ENCODE data around the gene CEP44.
"Not testable (repeated sequence)": the region's sequence is repeated elsewhere in the genome, so short reads cannot be mapped to it uniquely, and the experiment has no call there.

Gene CEP44

DNA sequence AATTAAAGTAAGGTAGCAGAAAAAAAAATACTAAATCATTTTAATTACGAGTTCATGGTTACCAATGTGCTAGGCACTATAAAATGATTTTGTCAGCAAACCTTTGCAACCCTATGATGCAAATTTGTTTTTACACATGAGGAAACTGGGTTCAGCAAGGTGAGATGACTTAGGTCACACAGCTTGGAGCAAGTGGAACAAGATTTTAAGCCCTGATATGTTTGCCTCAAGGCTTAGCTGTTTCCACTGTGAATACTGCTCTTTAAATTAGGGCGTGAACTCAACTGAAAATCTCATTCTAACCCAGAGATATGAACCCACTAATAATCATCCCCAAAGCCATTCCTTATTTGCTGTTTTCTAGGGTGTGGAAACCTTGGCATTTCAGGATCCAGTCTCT is 86.3 kb downstream of the CEP44 start:
- no peak overlapping the region for H3K9ac ChIP-seq (ENCODE audit: low read depth, low read length)
- peaks cover 12% of the 10 kb centered on the region; the same call in 1 of the 2 replicates for H3K9me3 ChIP-seq (ENCODE audit: control insufficient read depth, insufficient read depth, low read length)
- no peaks in the 10 kb centered on the region; the same call in 1 of the 2 replicates for H3K4me1 ChIP-seq (ENCODE audit: insufficient read depth, low read length)

GRCh38 chr4:174373821-174374220 is 90.1 kb downstream of the CEP44 start:
- no peaks in the 10 kb centered on the region for H3K36me3 ChIP-seq (ENCODE audit: insufficient read depth, low read length)
- peaks cover 5% of the 10 kb centered on the region; the same call in 1 of the 2 replicates for H3K4me1 ChIP-seq (ENCODE audit: insufficient read depth, low read length)
- peaks cover 7% of the 10 kb centered on the region; the same call in 1 of the 2 replicates for H3K9me3 ChIP-seq (ENCODE audit: control insufficient read depth, insufficient read depth, low read length)
- H3K9ac ChIP-seq (ENCODE audit: low read depth, low read length), result no peak overlapping the region

More for the DNA sequence above, 86.3 kb downstream of the CEP44 start:
- H3K36me3 ChIP-seq (ENCODE audit: insufficient read depth, low read length), result no peaks in the 10 kb centered on the region

DNA sequence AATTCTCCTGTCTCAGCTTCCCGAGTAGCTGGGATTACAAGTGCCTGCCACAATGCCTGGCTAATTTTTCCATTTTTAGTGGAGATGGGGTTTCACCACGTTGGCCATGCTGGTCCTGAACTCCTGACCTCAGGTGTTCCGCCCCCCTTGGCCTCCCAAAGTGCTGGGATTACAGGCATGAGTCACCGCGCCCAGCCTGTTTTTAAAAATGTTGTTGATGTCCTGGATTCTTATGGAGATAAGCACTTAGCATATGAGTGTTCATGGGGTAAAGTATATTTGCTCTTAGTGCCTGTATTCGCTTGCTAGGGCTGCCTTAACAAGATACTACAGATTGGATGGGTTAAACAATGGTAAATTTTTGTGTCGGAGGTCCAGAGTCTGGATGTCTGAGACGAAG is 91.7 kb downstream of the CEP44 start:
- Histone ChIP-seq H3K9me3 (ENCODE audit: control insufficient read depth, insufficient read depth, low read length) (peaks cover 7% of the 10 kb centered on the region; the same call in 1 of the 2 replicates), H3K9ac (ENCODE audit: low read depth, low read length) (no peak overlapping the region), H3K36me3 (ENCODE audit: insufficient read depth, low read length) (no peaks in the 10 kb centered on the region), H3K4me1 (ENCODE audit: insufficient read depth, low read length) (peaks cover 12% of the 10 kb centered on the region; the same call in 1 of the 2 replicates)

DNA sequence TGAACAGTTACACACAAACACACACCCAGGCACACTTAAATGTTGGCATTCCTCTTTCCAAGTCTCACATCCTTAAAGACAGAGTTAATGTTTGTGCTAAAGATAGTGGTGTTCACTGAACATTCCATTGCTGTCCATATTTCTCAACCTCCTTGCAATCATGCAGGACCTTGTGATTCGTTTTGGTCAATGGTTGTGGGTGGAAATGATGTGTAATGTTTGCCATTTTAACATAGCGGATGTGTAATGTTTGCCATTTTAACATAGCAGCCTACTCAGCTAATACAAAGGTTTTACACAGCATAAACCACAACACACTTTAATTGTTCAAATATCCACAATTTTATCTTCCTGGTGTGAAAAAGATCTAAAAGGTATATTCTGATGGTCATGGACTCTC is 93.9 kb downstream of the CEP44 start:
- Histone ChIP-seq H3K4me1 (ENCODE audit: insufficient read depth, low read length) (peaks cover 23% of the 10 kb centered on the region; the same call in 1 of the 2 replicates), H3K36me3 (ENCODE audit: insufficient read depth, low read length) (no peaks in the 10 kb centered on the region), H3K9ac (ENCODE audit: low read depth, low read length) (no peak overlapping the region), H3K9me3 (ENCODE audit: control insufficient read depth, insufficient read depth, low read length) (peaks cover 7% of the 10 kb centered on the region; the same call in 1 of the 2 replicates)

GRCh38 chr4:174378951-174379350 is 95.2 kb downstream of the CEP44 start:
- Histone ChIP-seq H3K4me1 (ENCODE audit: insufficient read depth, low read length) (peaks cover 25% of the 10 kb centered on the region; the same call in 1 of the 2 replicates), H3K9me3 (ENCODE audit: control insufficient read depth, insufficient read depth, low read length) (peaks cover 7% of the 10 kb centered on the region; the same call in 1 of the 2 replicates), H3K36me3 (ENCODE audit: insufficient read depth, low read length) (no peaks in the 10 kb centered on the region), H3K9ac (ENCODE audit: low read depth, low read length) (no peak overlapping the region)

GRCh38 chr4:174380206-174380605 is 96.5 kb downstream of the CEP44 start:
- not testable (repeated sequence) for H3K36me3 ChIP-seq (ENCODE audit: insufficient read depth, low read length); H3K9me3 ChIP-seq (ENCODE audit: control insufficient read depth, insufficient read depth, low read length); H3K9ac ChIP-seq (ENCODE audit: low read depth, low read length)
- peaks cover 27% of the 10 kb centered on the region; the same call in 1 of the 2 replicates for H3K4me1 ChIP-seq (ENCODE audit: insufficient read depth, low read length)

- peaks cover 24% of the 10 kb centered on the region; the same call in 1 of the 2 replicates for H3K4me1 ChIP-seq (ENCODE audit: insufficient read depth, low read length)
- H3K9ac ChIP-seq (ENCODE audit: low read depth, low read length), result no peak overlapping the region
- peaks cover 7% of the 10 kb centered on the region; the same call in 1 of the 2 replicates for H3K9me3 ChIP-seq (ENCODE audit: control insufficient read depth, insufficient read depth, low read length)
- no peaks in the 10 kb centered on the region for H3K36me3 ChIP-seq (ENCODE audit: insufficient read depth, low read length)
These were observed 97.2 kb downstream of the CEP44 start for GRCh38 chr4:174380699-174381439.

GRCh38 chr4:174381440-174381800 is 97.7 kb downstream of the CEP44 start:
- Histone ChIP-seq H3K9me3 (ENCODE audit: control insufficient read depth, insufficient read depth, low read length) (peaks cover 7% of the 10 kb centered on the region; the same call in 1 of the 2 replicates), H3K4me1 (ENCODE audit: insufficient read depth, low read length) (peaks cover 22% of the 10 kb centered on the region; the same call in 1 of the 2 replicates), H3K36me3 (ENCODE audit: insufficient read depth, low read length) (no peaks in the 10 kb centered on the region), H3K9ac (ENCODE audit: low read depth, low read length) (no peak overlapping the region)

All from ES-I3 (cell line).